Upper lobe of right lung (tissue), 1 donor: ENCODE data around the gene FGGY. TPM values are rescaled to one million over a fixed set of nuclear protein-coding genes. Genes with fewer than 3 reads are reported as not detected.

ENCODE experiments used
- ATAC-seq: fragments of 200-7000 bp; cut with Tn5 transposase; one replicate; pipeline ENCODE4 v1.9.1; 2020; ENCODE audit warnings: mild to moderate bottlenecking, moderate library complexity
- DNase-seq: peaks from one replicate; pipeline ENCODE4 v3.0.0-alpha.2; 2020
- H3K27ac ChIP-seq: fragments of 200-600 bp; one replicate; pipeline ENCODE4 v1.8.0; 2022
- H3K27me3 ChIP-seq: fragments of 200-600 bp; one replicate; pipeline ENCODE4 v1.8.0; 2022; ENCODE audit warnings: mild to moderate bottlenecking
- H3K36me3 ChIP-seq: fragments of 200-600 bp; one replicate; pipeline ENCODE4 v1.8.0; 2022
- H3K4me1 ChIP-seq: fragments of 200-600 bp; one replicate; pipeline ENCODE4 v1.8.0; 2022
- H3K4me3 ChIP-seq: fragments of 200-600 bp; one replicate; pipeline ENCODE4 v1.8.0; 2022; ENCODE audit warnings: mild to moderate bottlenecking
- H3K9me3 ChIP-seq: fragments of 200-600 bp; one replicate; pipeline ENCODE4 v1.8.0; 2022
- intact Hi-C: fragments of 100-400 bp; cut with DNase I; formaldehyde crosslinking; loops from one replicate; pipeline ENCODE4 v1.11.0; 2022
- total RNA-seq: library from RNA; stranded (reverse); fragmentation: NEBNext Ultra II Directional; extraction: Animal tissue kit (Norgen Biotek cat#: 25700); gene quantifications from one replicate; pipeline ENCODE4 v1.2.1, GENCODE V29; 2021
- TF ChIP-seq, protein P1 (sequence below): fragments of 200-600 bp; IDR thresholded peaks from one replicate; pipeline ENCODE4 v1.8.0; 2022; ENCODE audit warnings: antibody characterized with exemption
- donor health status: DM: no; HTN: yes; CAD: no; lungs with severe emphysema.

FGGY gene
- total RNA-seq, 1 donor from 2014 or later = 39.2 TPM

DNA sequence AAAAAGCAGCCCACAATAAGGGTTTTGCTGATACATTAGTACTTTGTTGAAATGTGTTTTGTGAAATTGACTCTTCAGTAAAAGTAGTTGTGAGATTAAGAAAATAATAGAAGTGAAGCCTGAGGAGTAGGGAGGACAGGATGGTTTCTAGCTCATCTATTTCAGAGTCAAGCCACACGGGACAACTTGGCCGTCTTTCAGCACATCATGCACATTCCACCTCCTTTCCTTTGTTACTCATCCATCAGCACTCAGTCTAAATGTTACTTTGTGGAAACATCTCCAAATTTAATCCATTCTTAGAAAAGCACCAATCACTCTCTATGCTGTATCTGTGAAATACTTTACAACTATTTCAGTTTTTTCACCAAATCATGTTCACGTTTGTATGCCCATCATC, 223.3 kb downstream of the FGGY start:
- intact Hi-C loops = no loop called here
- no peak for ATAC-seq
- H3K27me3 ChIP-seq = no peaks in the 10 kb centered on the region
- no peaks in the 10 kb centered on the region for H3K9me3 ChIP-seq
- H3K36me3 ChIP-seq = no peaks in the 10 kb centered on the region
- no peaks in the 10 kb centered on the region for H3K4me1 ChIP-seq
- TF ChIP-seq, protein P1, sequence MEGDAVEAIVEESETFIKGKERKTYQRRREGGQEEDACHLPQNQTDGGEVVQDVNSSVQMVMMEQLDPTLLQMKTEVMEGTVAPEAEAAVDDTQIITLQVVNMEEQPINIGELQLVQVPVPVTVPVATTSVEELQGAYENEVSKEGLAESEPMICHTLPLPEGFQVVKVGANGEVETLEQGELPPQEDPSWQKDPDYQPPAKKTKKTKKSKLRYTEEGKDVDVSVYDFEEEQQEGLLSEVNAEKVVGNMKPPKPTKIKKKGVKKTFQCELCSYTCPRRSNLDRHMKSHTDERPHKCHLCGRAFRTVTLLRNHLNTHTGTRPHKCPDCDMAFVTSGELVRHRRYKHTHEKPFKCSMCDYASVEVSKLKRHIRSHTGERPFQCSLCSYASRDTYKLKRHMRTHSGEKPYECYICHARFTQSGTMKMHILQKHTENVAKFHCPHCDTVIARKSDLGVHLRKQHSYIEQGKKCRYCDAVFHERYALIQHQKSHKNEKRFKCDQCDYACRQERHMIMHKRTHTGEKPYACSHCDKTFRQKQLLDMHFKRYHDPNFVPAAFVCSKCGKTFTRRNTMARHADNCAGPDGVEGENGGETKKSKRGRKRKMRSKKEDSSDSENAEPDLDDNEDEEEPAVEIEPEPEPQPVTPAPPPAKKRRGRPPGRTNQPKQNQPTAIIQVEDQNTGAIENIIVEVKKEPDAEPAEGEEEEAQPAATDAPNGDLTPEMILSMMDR = no peak
- no peak for DNase-seq
- H3K27ac ChIP-seq = no peak overlapping the region
- no peak overlapping the region for H3K4me3 ChIP-seq

DNA sequence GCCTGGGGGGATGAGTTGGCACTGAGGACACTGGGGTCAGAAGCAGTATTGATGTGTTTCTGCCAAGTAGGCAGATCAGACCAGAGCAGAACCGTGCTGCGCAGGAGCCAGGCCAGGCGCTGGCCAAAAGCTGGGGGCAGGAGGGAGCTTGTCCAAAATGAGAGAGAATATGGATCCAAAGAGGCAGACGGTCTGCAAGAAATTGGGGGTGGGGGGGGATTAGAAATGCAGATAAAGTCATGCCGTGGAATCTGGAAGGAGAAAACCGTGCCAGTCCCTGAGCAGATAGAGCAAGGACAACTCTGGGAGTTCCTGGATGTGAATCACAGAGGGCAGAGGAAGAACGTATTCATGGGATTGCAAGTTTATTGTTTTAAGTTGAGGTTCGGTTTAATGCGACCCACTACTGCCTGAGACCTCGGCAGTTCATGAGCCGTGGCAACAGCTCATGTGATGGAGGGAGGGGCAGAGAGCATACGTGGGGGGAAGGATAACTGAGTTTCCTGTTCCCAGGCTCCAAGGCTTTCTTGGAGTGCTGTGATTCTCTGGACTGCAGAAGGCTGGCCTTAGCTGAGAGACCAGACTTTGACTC, 224.0 kb downstream of the FGGY start:
- Histone ChIP-seq H3K4me3 (no peak overlapping the region), H3K9me3 (no peaks in the 10 kb centered on the region), H3K27me3 (no peaks in the 10 kb centered on the region), H3K27ac (no peak overlapping the region), H3K4me1 (no peaks in the 10 kb centered on the region), H3K36me3 (no peaks in the 10 kb centered on the region)
- ATAC-seq (no peak), DNase-seq (no peak)
- intact Hi-C loops = no loop called here
- TF ChIP-seq, protein P1 = no peak

DNA sequence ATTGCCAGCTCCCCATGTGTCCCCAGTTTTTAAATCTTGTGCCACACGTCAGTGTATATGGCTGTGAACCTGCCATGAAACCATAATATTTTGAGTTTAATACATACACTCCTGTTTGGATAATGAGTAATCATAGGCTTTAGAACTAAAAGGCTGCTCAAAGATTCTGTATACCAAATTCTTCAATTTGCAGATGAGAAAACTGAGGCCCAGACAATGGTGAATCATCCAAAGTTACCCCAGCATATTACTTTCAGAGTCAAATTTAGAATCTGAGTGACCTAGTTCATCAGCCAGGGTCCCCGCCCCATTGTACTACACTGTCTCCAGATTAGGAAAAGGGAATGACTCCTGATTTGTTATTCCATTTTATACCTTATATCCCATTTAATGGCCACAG, 224.6 kb downstream of the FGGY start:
- intact Hi-C loops = no loop called here
- H3K27me3 ChIP-seq = no peaks in the 10 kb centered on the region
- H3K4me1 ChIP-seq = no peaks in the 10 kb centered on the region
- no peak for DNase-seq
- TF ChIP-seq, protein P1 = no peak
- no peak overlapping the region for H3K4me3 ChIP-seq
- no peaks in the 10 kb centered on the region for H3K36me3 ChIP-seq
- no peak overlapping the region for H3K27ac ChIP-seq
- no peaks in the 10 kb centered on the region for H3K9me3 ChIP-seq
- no peak for ATAC-seq

DNA sequence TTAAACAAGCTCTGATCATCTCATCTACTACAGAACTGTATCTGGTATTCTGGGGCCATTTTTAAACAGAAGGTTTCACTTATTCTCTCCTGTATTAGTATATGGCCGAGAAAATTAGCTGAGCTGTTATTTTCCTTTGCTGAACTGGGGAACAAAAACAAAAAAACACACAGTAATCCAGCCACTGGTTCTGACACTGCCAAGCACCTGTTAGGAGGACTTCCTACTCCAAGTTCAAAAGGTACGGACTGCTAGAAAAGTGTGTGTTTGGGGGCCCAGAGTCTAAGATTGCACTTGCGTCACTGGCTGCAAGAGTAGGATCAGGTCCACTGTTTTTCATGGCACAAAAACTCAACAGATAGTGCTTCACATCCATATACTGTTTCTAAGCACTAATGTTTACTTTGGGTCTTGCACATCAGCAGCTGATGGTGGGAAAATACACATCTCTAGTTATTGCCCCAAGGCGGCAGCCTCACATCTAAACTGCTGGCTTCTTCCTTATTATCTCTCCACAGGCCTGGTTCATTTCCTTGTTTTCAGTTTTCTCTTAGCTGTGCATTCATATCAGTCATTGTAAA, 226.1 kb downstream of the FGGY start:
- Histone ChIP-seq H3K4me1 (no peaks in the 10 kb centered on the region), H3K27me3 (no peaks in the 10 kb centered on the region), H3K4me3 (no peak overlapping the region), H3K9me3 (no peaks in the 10 kb centered on the region), H3K36me3 (no peaks in the 10 kb centered on the region), H3K27ac (no peak overlapping the region)
- intact Hi-C loops = no loop called here
- DNase-seq (no peak), ATAC-seq (no peak)
- TF ChIP-seq, protein P1 = no peak

DNA sequence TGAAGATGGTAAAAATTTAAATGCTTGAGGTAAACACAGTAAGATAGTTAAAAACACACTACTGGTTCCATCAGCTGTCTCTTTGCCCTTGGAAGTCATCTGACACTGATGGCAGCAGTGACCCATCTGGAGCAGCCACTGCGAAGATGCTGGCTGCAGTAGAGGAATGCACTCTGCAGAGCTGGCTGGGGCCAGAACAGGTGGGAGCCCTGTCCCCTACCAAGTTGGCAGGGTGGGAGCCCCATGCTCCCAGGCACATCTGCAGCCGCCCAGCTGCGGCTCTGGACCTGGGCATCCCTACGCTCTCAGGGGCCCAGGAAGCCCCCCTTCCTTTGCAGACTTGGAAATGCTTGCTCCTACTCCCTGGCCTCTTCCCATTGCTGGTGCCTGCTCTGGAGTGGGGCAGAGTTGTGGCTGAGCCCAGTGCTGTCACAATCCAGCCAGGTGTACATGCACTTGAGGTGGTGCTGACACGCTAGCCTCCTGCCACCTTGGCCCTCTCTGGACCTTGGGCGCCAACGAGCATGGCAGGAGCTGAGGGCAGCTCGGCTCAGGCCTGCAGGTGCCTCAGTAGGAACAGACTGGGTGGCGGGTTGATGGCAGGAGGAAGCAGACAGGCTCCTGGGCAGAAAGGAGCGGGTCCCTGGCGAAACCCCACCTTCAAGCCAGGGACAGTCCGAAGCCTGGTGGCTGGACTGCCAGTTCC, 227.0 kb downstream of the FGGY start:
- no peak overlapping the region for H3K27ac ChIP-seq
- no peak for DNase-seq
- H3K4me1 ChIP-seq = no peaks in the 10 kb centered on the region
- H3K36me3 ChIP-seq = no peaks in the 10 kb centered on the region
- intact Hi-C loops = no loop called here
- H3K27me3 ChIP-seq = no peaks in the 10 kb centered on the region
- TF ChIP-seq, protein P1 = no peak
- H3K9me3 ChIP-seq = no peaks in the 10 kb centered on the region
- no peak overlapping the region for H3K4me3 ChIP-seq
- ATAC-seq = peak; percentile 13
